G401 (cell line): ENCODE results near the gene LAMC1. TPM values are rescaled to one million over a fixed set of nuclear protein-coding genes. Genes with fewer than 3 reads are reported as not detected.

ENCODE experiments used
- DNase-seq: peaks from one replicate; pipeline ENCODE4 v3.0.0-alpha.2; 2015; ENCODE audit warnings: low spot score
- in situ Hi-C: cut with HindIII; loops from 2 replicates; pipeline ENCODE4 v1.10.0; 2016; ENCODE audit warnings: low sequenced_read_pairs, mixed read lengths
- total RNA-seq: library from RNA; depleted of rRNA; stranded (reverse); fragments of >200 nt; shearing (Covaris generic); gene quantifications from 2 replicates; pipeline ENCODE4 v1.2.3, GENCODE V29; 2014

Gene LAMC1
- total RNA-seq, 1 experiment from 2014 or later = 68.9 TPM

DNA sequence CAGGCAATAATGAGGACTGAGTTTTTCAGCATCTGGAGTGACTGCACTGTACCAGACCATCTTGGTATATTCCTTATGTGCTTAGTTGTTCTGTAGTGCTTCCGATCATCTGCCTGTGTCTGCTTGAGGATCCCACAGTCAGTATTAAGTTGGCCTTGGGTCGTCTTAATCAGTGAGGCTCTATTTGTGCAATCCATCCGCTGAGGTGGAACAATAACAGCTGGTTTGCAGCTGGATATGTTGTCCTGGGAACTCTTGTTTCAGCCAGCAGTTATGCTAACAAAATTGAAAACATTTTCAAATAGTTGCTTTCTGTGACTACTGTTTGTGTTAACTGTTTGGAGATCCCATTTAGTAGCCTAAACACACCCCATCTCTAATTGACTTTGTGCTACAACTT, 73.7 kb downstream of the LAMC1 start:
- in situ Hi-C loops = no loop called here
- no peak for DNase-seq

DNA sequence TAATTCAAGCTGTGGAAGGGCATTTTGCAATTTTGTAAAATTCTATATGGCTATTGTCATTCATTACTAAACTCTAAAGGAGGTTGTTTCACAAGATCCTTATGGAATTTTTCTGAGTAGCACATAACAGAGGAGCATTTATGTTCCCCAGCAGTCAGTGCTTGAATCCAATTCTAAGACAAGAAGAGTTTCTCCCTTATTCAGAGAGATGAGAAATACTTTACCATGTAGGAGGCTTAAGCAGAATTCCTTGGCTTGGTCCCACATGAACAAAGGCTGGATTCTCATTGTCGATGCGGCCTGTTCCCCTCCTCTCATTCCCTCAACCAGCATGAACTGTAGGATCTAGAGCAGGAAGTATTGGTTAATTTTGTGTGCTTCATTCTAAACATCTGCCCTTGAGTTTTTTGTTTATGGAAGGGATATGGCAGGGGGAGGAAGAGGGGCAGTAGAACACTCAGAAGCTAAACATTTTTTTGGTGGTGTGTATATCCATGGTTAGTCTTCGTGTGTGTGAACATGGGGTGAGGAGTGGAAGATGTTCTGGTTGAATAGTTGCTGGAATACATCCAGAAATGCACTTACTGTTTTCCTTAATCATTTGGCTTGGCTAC, 74.3 kb downstream of the LAMC1 start:
- DNase-seq = no peak
- in situ Hi-C loops = no loop called here

DNA sequence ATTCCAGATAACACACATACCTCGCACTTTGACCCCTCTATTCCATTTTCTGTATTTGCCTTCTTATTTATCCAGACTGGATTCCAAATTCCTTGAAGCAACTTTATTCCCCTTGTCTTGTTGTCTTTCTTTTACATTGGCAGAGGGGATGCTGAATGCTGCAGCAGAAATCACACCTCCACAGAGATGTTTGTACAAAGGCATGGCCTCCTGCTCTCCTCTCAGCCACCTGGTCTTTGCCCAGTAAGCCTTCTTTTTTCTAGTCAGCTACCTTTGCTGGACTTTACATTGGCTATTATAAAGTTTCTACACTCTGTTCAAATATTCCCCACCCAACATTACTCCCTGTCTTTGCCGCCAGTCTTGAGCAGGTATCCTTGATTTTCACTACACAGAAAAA, 75.1 kb downstream of the LAMC1 start:
- DNase-seq = no peak
- in situ Hi-C loops = no loop called here

DNA sequence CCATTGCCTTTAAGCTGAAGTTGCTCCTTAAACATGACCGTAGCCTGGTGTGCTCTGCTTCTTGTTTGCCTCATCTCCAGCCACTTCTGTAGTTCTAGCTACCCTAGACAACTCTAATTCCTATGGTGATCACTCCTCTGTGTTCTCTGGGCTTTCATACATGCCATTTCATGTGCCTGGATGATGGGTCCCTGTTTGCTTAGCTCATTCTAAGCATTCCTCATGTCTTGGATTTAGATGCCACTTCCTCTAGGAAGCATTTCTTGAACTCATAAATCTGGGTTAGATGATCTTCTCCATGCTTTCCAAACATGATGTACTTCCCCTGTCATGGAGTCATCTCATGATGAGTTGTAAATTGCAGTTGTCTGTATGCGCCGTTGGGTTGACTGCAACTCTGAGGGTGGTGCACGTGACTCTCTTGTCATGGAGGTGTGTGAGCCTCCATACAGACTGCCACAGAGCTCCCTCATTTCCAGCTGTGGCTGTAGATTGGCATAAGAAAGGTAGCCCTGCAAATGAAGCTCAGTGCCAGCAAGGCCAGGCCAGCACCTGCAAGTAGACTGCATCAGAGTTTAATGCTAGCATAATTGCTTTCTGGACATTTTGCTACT, 77.2 kb downstream of the LAMC1 start:
- no peak for DNase-seq
- in situ Hi-C loops = no loop called here

GRCh38 chr1:183101081-183101480, 77.9 kb downstream of the LAMC1 start:
- no peak for DNase-seq
- in situ Hi-C loops = no loop called here

DNA sequence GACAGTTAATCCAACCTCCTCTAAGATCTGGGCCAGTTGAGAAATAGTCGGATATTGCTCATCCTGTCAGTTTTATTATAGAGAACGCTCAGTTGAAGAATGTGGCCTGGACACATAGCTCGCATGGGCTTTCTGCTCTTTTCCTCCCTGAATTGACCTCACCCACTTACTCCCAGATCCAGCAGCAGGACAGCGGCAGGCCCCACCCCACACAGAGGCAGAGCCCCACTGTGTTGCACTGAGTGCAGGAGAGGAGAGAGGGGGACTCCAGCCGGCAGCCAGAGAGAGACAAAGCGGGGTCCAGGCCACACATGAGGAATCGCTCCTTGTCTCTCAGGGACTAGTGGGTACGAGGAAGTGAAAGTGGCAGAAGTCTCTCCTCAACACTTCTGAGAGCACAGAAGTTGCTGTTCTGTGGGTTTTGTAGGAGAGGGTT, 78.6 kb downstream of the LAMC1 start:
- in situ Hi-C loops = no loop called here

DNA sequence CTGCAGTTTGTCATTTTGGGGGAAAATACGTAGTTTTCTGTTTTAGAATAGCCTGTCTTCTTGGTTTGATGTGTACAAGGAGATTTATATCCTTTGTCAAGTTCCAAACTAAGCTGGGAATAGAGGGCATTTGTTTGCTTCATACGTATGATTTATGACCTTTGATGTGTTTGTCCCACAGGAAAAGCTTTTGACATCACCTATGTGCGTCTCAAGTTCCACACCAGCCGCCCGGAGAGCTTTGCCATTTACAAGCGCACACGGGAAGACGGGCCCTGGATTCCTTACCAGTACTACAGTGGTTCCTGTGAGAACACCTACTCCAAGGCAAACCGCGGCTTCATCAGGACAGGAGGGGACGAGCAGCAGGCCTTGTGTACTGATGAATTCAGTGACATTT, 79.9 kb downstream of the LAMC1 start:
- in situ Hi-C loops = no loop called here
- no peak for DNase-seq

More for the DNA sequence above, 78.6 kb downstream of the LAMC1 start:
- no peak for DNase-seq

GRCh38 chr1:183103577-183103976, 80.4 kb downstream of the LAMC1 start:
- in situ Hi-C loops = no loop called here
- no peak for DNase-seq

GRCh38 chr1:183105449-183105848, 82.2 kb downstream of the LAMC1 start:
- in situ Hi-C loops = no loop called here
- no peak for DNase-seq

DNA sequence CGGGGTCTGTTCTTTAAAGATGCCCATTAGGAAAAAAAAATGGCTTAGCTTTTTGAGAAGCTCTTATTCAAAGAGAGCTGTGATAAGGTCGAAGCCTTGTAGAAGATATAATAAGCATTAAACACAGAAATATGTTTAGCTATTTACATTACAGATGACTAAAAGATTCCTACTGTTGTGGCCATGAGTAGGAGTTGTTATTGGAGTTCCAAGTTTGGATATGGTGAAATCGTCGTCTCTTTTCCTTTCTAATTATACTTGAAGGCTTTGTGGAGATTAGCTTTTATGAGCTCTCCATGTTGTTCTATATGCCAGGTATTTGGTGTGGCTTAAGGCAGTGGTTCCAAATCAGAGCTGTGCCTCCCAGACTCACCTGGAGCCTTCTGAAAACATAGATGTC, 82.9 kb downstream of the LAMC1 start:
- DNase-seq = no peak
- in situ Hi-C loops = no loop called here

DNA sequence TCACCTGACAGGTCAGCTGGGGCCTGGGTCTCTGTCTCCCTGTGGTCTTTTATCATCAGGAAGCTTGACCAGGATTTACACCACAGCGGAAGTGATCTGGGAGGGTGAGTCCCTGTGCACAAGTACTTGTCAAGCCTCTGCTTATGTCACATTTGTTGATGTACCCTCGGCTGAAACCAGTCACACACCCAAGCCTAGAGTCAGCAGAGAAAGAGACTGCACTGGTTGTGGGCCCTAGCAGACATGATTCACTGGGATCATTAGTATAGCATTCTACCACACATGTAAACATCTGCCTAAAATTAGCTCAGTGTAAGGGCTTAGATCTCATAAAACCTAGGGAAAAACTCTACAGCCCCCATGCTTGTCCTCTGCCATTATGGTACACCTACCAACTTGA, 83.5 kb downstream of the LAMC1 start:
- in situ Hi-C loops = no loop called here
- DNase-seq = no peak

DNA sequence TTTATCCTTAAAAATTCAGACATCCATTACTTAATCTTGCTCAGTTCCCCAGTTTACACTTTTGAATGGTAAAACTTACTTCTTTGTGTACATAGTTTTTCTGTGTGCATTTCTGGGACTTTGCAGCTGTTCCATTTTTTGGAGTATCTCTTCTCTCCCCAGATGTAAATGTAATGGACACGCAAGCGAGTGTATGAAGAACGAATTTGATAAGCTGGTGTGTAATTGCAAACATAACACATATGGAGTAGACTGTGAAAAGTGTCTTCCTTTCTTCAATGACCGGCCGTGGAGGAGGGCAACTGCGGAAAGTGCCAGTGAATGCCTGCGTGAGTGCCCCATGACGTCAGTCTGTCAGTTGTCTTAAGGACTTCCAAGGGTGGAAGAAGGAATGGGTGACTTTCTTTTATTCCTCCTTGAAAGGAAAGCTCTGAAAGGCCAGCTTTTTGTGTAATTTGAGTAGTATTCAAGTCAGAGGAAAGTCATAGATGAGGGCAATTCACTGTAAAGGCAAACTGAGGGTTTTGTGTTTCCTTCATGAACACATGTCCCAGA, 87.2 kb downstream of the LAMC1 start:
- in situ Hi-C loops = no loop called here
- no peak for DNase-seq

DNA sequence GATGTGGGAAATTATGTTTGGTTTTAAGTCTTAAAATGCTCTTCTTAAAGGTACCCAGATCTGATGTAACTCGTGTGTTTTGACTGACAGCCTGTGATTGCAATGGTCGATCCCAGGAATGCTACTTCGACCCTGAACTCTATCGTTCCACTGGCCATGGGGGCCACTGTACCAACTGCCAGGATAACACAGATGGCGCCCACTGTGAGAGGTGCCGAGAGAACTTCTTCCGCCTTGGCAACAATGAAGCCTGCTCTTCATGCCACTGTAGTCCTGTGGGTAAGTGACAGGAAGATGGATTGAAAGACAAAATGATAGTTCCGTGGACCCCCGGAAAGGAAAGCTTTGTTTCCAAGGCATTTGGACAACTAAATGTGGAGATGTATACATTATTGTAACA, 91.2 kb downstream of the LAMC1 start:
- peak; percentile 68 for DNase-seq
- in situ Hi-C loops = no loop called here

DNA sequence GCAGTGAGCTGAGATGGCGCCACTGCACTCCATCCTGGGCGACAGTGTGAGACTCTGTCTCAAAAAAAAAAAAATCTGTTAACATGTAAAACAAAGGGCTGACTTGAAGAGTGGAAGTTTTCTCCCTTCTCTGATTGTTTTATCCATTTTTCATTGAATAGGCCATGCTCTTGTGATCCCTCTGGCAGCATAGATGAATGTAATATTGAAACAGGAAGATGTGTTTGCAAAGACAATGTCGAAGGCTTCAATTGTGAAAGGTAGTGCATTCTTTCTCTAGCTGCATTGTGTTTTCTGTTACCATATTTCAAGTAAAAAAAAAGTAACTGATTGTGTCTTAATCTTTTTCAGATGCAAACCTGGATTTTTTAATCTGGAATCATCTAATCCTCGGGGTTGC, 93.2 kb downstream of the LAMC1 start:
- DNase-seq = no peak
- in situ Hi-C loops = no loop called here

- DNase-seq = no peak
- in situ Hi-C loops = no loop called here
Measured at GRCh38 chr1:183121609-183122008, 98.4 kb downstream of the LAMC1 start.

- in situ Hi-C loops = no loop called here
- no peak for DNase-seq
Measured at GRCh38 chr1:183124259-183124658, 101.0 kb downstream of the LAMC1 start.

- in situ Hi-C loops = no loop called here
- DNase-seq = no peak
Measured at GRCh38 chr1:183125279-183125999, 102.2 kb downstream of the LAMC1 start.

GRCh38 chr1:183126000-183126366, 102.8 kb downstream of the LAMC1 start:
- in situ Hi-C loops = no loop called here
- DNase-seq = no peak

- in situ Hi-C loops = no loop called here
- no peak for DNase-seq
Measured at GRCh38 chr1:183126528-183126927, 103.3 kb downstream of the LAMC1 start.

- in situ Hi-C loops = no loop called here
- peak; percentile 72 for DNase-seq
Measured at GRCh38 chr1:183129921-183130690, 106.9 kb downstream of the LAMC1 start.
